H1 (cell line): Measurements from ENCODE around the gene TADA1. TPM values are rescaled to one million over a fixed set of nuclear protein-coding genes. Genes with fewer than 3 reads are reported as not detected.

Source experiments
- CTCF ChIA-PET: fragments of 300-600 bp; sonication (Branson Sonifier 250); formaldehyde crosslinking; loops from one replicate; lab custom pipeline; 2021; ENCODE audit not compliant: partially characterized antibody; lab: Charles Lee
- POLR2A ChIA-PET: fragments of 300-600 bp; sonication (Branson Sonifier 250); formaldehyde crosslinking; loops from one replicate; lab custom pipeline; 2021; ENCODE audit warnings: inconsistent platforms; ENCODE audit not compliant: partially characterized antibody; lab: Charles Lee
- DNase-seq, 2 experiments: peaks; one replicate each; pipeline versions ENCODE4 v3.0.0 to v3.0.0-alpha.2; 2010 to 2022; ENCODE audit warnings: low spot score in 2 of 2, low read depth in 1 of 2, mixed read lengths in 1 of 2
- FAIRE-seq: peaks from 2 replicates; lab custom pipeline; 2011; peaks lifted over from hg19 to GRCh38; lab: Jason Lieb, UNC
- H2AFZ ChIP-seq: 2 replicates; pipeline ENCODE4 v1.8.1; 2012; ENCODE audit warnings: low read length, inconsistent platforms
- H2AK5ac ChIP-seq: 2 replicates; pipeline ENCODE4 v1.6.1; 2013; ENCODE audit warnings: low read depth, low read length
- H2BK120ac ChIP-seq: replicated peaks from 2 replicates; pipeline ENCODE3; 2013; ENCODE audit warnings: low read depth, low read length, inconsistent platforms
- H2BK12ac ChIP-seq: 2 replicates; pipeline ENCODE4 v1.6.1; 2013; ENCODE audit warnings: low read depth, low read length
- H2BK15ac ChIP-seq: 2 replicates; pipeline ENCODE4 v1.6.1; 2013; ENCODE audit warnings: low read length
- H2BK20ac ChIP-seq: 2 replicates; pipeline ENCODE4 v1.6.1; 2013; ENCODE audit warnings: low read length
- H2BK5ac ChIP-seq: 2 replicates; pipeline ENCODE4 v1.6.1; 2013; ENCODE audit warnings: low read depth, low read length
- H3K14ac ChIP-seq: 2 replicates; pipeline ENCODE4 v1.6.1; 2013; ENCODE audit warnings: inconsistent platforms; ENCODE audit not compliant: insufficient read length
- H3K18ac ChIP-seq: 2 replicates; pipeline ENCODE4 v1.6.1; 2013; ENCODE audit warnings: low read length; ENCODE audit errors: extremely low read depth
- H3K23ac ChIP-seq: 2 replicates; pipeline ENCODE4 v1.6.1; 2013; ENCODE audit warnings: inconsistent platforms; ENCODE audit not compliant: insufficient read length
- H3K23me2 ChIP-seq: 2 replicates; pipeline ENCODE4 v1.6.1; 2013; ENCODE audit warnings: low read depth, low read length
- H3K27ac ChIP-seq: 2 replicates; pipeline ENCODE4 v1.6.1; 2011; ENCODE audit warnings: low read depth, low read length, inconsistent platforms
- H3K27me3 ChIP-seq, 4 experiments: replicated peaks in 1 of 4; 1 replicate in 1 of 4; 2 replicates in 3 of 4; pipeline versions ENCODE4 v1.6.1 to v1.8.1; 2011 to 2013; ENCODE audit warnings: low read length in 3 of 4, mild to moderate bottlenecking in 3 of 4, inconsistent platforms in 2 of 4, mixed read lengths in 2 of 4, moderate library complexity in 1 of 4; ENCODE audit not compliant: control insufficient read depth in 3 of 4, insufficient read depth in 3 of 4; ENCODE audit errors: extremely low read depth in 1 of 4
- H3K36me3 ChIP-seq, 4 experiments: 2 replicates each; pipeline versions ENCODE4 v1.6.1 to v1.8.1; 2011 to 2013; ENCODE audit warnings: mild to moderate bottlenecking in 4 of 4, low read length in 3 of 4, moderate library complexity in 2 of 4, control low read depth in 1 of 4, inconsistent platforms in 1 of 4; ENCODE audit not compliant: insufficient read depth in 4 of 4, control insufficient read depth in 2 of 4
- H3K4ac ChIP-seq: replicated peaks from 2 replicates; pipeline ENCODE3; 2013; ENCODE audit warnings: low read length, low read depth, mixed read lengths, inconsistent platforms; ENCODE audit not compliant: insufficient read length
- H3K4me1 ChIP-seq, 4 experiments: replicated peaks in 1 of 4; 1 replicate in 1 of 4; 2 replicates in 3 of 4; pipeline versions ENCODE4 v1.6.1 to v1.8.1; 2011 to 2013; ENCODE audit warnings: low read length in 3 of 4, inconsistent platforms in 2 of 4, mixed read lengths in 1 of 4; ENCODE audit not compliant: insufficient read depth in 4 of 4, control insufficient read depth in 3 of 4
- H3K4me2 ChIP-seq, 2 experiments: 2 replicates each; pipeline versions ENCODE4 v1.6.1 to v1.8.1; 2011 to 2013; ENCODE audit warnings: low read depth in 2 of 2, low read length in 2 of 2, control low read depth in 1 of 2, inconsistent platforms in 1 of 2, mild to moderate bottlenecking in 1 of 2; ENCODE audit not compliant: insufficient read depth in 1 of 2
- H3K4me3 ChIP-seq, 4 experiments: fragments of 200-600, 300-600 bp in 1 of 4; sonication (generic), shearing (Covaris generic), sonication (Bioruptor Twin) in 1 of 4; 2 replicates each; pipeline versions ENCODE4 v1.5.1 to v1.8.1; 2011 to 2016; ENCODE audit warnings: low read length in 4 of 4, low read depth in 3 of 4, control low read depth in 2 of 4, inconsistent platforms in 2 of 4, mild to moderate bottlenecking in 2 of 4, mixed read lengths in 1 of 4, moderate library complexity in 1 of 4; ENCODE audit not compliant: insufficient read depth in 2 of 4; ENCODE audit errors: extremely low read depth in 1 of 4
- H3K56ac ChIP-seq: replicated peaks from 2 replicates; pipeline ENCODE3; 2013; ENCODE audit warnings: low read depth, mild to moderate bottlenecking, mixed read lengths, low read length, inconsistent platforms; ENCODE audit not compliant: insufficient read length
- H3K79me1 ChIP-seq: 2 replicates; pipeline ENCODE4 v1.6.1; 2013; ENCODE audit warnings: low read depth, low read length, control low read depth
- H3K79me2 ChIP-seq, 2 experiments: 2 replicates each; pipeline versions ENCODE4 v1.6.1 to v1.8.1; 2012 to 2013; ENCODE audit warnings: low read length in 2 of 2, mild to moderate bottlenecking in 2 of 2, inconsistent platforms in 1 of 2; ENCODE audit not compliant: insufficient read depth in 2 of 2, control insufficient read depth in 1 of 2
- H3K9ac ChIP-seq, 4 experiments: replicated peaks in 1 of 4; 1 replicate in 1 of 4; 2 replicates in 3 of 4; pipeline versions ENCODE4 v1.6.1 to v1.8.1; 2011 to 2013; ENCODE audit warnings: low read depth in 3 of 4, low read length in 3 of 4, control low read depth in 2 of 4, mild to moderate bottlenecking in 2 of 4, moderate library complexity in 2 of 4, inconsistent platforms in 1 of 4; ENCODE audit errors: extremely low read depth in 1 of 4
- H3K9me3 ChIP-seq, 2 experiments: 2 replicates each; pipeline versions ENCODE4 v1.6.1 to v1.8.1; 2012 to 2013; ENCODE audit warnings: mild to moderate bottlenecking in 2 of 2, moderate library complexity in 2 of 2, control low read depth in 1 of 2, inconsistent platforms in 1 of 2, low read depth in 1 of 2, low read length in 1 of 2, mixed read lengths in 1 of 2; ENCODE audit not compliant: insufficient read depth in 2 of 2
- H4K20me1 ChIP-seq, 2 experiments: replicated peaks in 1 of 2; 2 replicates each; pipeline versions ENCODE3 to v1.8.1; 2011 to 2013; ENCODE audit warnings: inconsistent platforms in 2 of 2, low read length in 2 of 2, mild to moderate bottlenecking in 1 of 2; ENCODE audit not compliant: insufficient read depth in 2 of 2, control insufficient read depth in 1 of 2
- H4K5ac ChIP-seq: 2 replicates; pipeline ENCODE4 v1.6.1; 2013; ENCODE audit warnings: low read length, low read depth, mixed read lengths, inconsistent platforms; ENCODE audit not compliant: insufficient read length
- H4K8ac ChIP-seq: 2 replicates; pipeline ENCODE4 v1.8.0; 2013; ENCODE audit warnings: mild to moderate bottlenecking, moderate library complexity, low read length, inconsistent platforms; ENCODE audit not compliant: insufficient read depth; ENCODE audit errors: extremely low read depth
- H4K91ac ChIP-seq: replicated peaks from 2 replicates; pipeline ENCODE3; 2013; ENCODE audit warnings: low read length, mixed read lengths, inconsistent platforms; ENCODE audit not compliant: insufficient read length
- ATF2 ChIP-seq: IDR thresholded peaks from 2 replicates; pipeline ENCODE4 v1.6.1; 2012; ENCODE audit warnings: low read length, inconsistent platforms
- CTCF ChIP-seq, 3 experiments: IDR thresholded peaks; 1 replicate in 2 of 3; 2 replicates in 1 of 3; pipeline versions ENCODE4 v1.5.1 to v1.6.1; 2011; ENCODE audit warnings: low read length in 3 of 3, mild to moderate bottlenecking in 3 of 3, inconsistent platforms in 2 of 3, low read depth in 1 of 3, moderate library complexity in 1 of 3; ENCODE audit not compliant: insufficient read depth in 1 of 3; ENCODE audit errors: control extremely low read depth in 1 of 3
- KDM5A ChIP-seq: fragments of 200-600 bp; IDR thresholded peaks from 2 replicates; pipeline ENCODE4 v1.7.1; 2012; ENCODE audit warnings: mild to moderate bottlenecking, low read length, inconsistent platforms, mixed read lengths
- POLR2AphosphoS5 ChIP-seq: IDR thresholded peaks from 2 replicates; pipeline ENCODE4 v1.6.1; 2011; ENCODE audit warnings: low read depth, low read length
- RNF2 ChIP-seq: fragments of 200-900, 300-1000 bp; sonication (generic); IDR thresholded peaks from 2 replicates; pipeline ENCODE4 v1.7.1; 2016; ENCODE audit warnings: borderline replicate concordance, low read depth, mild to moderate bottlenecking, antibody characterized with exemption, low read length; ENCODE audit not compliant: poor library complexity, severe bottlenecking; ENCODE audit errors: missing control alignments
- TAF7 ChIP-seq: optimal IDR thresholded peaks from 2 replicates; pipeline ENCODE3; 2011; ENCODE audit warnings: low read depth, mild to moderate bottlenecking, inconsistent platforms, low read length, moderate library complexity, borderline replicate concordance
- WGBS, 2 experiments: shearing (Covaris generic) in 1 of 2; methylation state at CpG; one replicate each; pipeline versions ENCODE4 v1.1.6 to v1.1.7; 2013 to 2015; ENCODE audit warnings: low lambda C conversion rate in 2 of 2, mixed read lengths in 2 of 2, inconsistent platforms in 1 of 2, low coverage in 1 of 2, missing lambda C conversion rate in 1 of 2; ENCODE audit not compliant: insufficient replicate concordance in 2 of 2, insufficient coverage in 1 of 2, insufficient read length in 1 of 2; ENCODE audit errors: extremely low coverage in 1 of 2, missing lambda C conversion rate in 1 of 2; 5-methylcytosine and 5-hydroxymethylcytosine counted together
- polyA plus RNA-seq, 7 experiments: library from polyadenylated mRNA; depleted of rRNA in 3 of 7; stranded (reverse) in 5 of 7; unstranded in 2 of 7; fragments of >200 nt in 5 of 7; fragments of 200-250 nt in 2 of 7; gene quantifications; 1 replicate in 5 of 7; 2 replicates in 1 of 7; 4 replicates in 1 of 7; pipeline versions ENCODE4 v1.2.1 to v1.2.3, GENCODE V29; 2011 to 2013; ENCODE audit warnings: missing spikeins in 2 of 7, mixed read lengths in 2 of 7
- total RNA-seq: library from RNA; stranded (reverse); fragmentation: NEBNext Ultra II Directional; extraction: Animal tissue kit (Norgen Biotek cat#: 25700); gene quantifications from 2 replicates; pipeline ENCODE4 v1.2.1, GENCODE V29; 2021

Gene TADA1
- total and polyA plus RNA-seq, 2 of the 8 experiments (the other 6 are each of a cell fraction or from before 2014, with no cell fraction given): 21.1 to 23.6 TPM

GRCh38 chr1:166839600-166840308 lies 36.3 kb downstream of the TADA1 start:
- H4K5ac ChIP-seq: peak overlapping the region; percentile 44
- H2BK12ac ChIP-seq: no peak overlapping the region
- H3K27ac ChIP-seq: peak overlapping the region; percentile 88
- CTCF ChIA-PET: interaction anchor here (0.8 to 1.5 kb wide), 4 partner anchors 17 to 221 kb away, joined by 3 to 8 read pairs (median 3); no protein-coding TSS in a partner anchor
- POLR2A ChIA-PET: interaction anchor here (0.9 to 11.9 kb wide), 10 partner anchors 9 to 703 kb away, joined by 3 to 147 read pairs (median 4); partner anchors contain the start of genes POU2F1 and TADA1
- H4K20me1 ChIP-seq: peaks cover 1 to 6% of the 10 kb centered on the region in 2 experiments
- H2AK5ac ChIP-seq: no peak overlapping the region
- FAIRE-seq (no peak), DNase-seq (peak in 1 of 2 experiments; percentile 74)
- H2BK20ac ChIP-seq: no peak overlapping the region
- H3K4me3 ChIP-seq: peak overlapping the region; percentile 71 to 90 (median 78)
- peak overlapping the region; percentile 96 to 99 for H3K4me2 ChIP-seq
- peaks cover 0 to 44% of the 10 kb centered on the region in 2 experiments; a peak in 3 of 4 replicates for H3K79me2 ChIP-seq
- peak overlapping the region; percentile 68; the same call in 1 of the 2 replicates for H3K18ac ChIP-seq
- H2BK15ac ChIP-seq: no peak overlapping the region
- WGBS, 2 experiments: 3% methylated on average over 30 of the region's 82 CpGs; no CpG with 5 or more reads in 1 of the 2 experiments
- peaks cover 34 to 41% (median 40%) of the 10 kb centered on the region in 4 experiments for H3K36me3 ChIP-seq
- peak overlapping the region; percentile 12 for H3K4ac ChIP-seq
- H3K9me3 ChIP-seq: no peaks in the 10 kb centered on the region
- H3K14ac ChIP-seq: no peak overlapping the region
- H3K27me3 ChIP-seq: no peaks in the 10 kb centered on the region
- peak overlapping the region; percentile 81 to 94 (median 90) for H3K9ac ChIP-seq
- peak overlapping the region; percentile 94; the same call in 1 of the 2 replicates for H4K8ac ChIP-seq
- H2AFZ ChIP-seq: no peak overlapping the region
- peaks cover 0 to 14% (median 3%) of the 10 kb centered on the region in 4 experiments; a peak in 5 of 7 replicates for H3K4me1 ChIP-seq
- peak overlapping the region; percentile 1 for H4K91ac ChIP-seq
- no peak overlapping the region for H3K23ac ChIP-seq
- peak overlapping the region; percentile 42 for H3K56ac ChIP-seq
- H2BK120ac ChIP-seq: no peak overlapping the region
- H3K23me2 ChIP-seq: peaks cover 8% of the 10 kb centered on the region
- peak overlapping the region; percentile 32; the same call in 1 of the 2 replicates for H2BK5ac ChIP-seq
- H3K79me1 ChIP-seq: peaks cover 8% of the 10 kb centered on the region
- TF ChIP-seq RNF2 (no peak), TAF7 (peak; percentile 38), POLR2AphosphoS5 (no peak), KDM5A (no peak), CTCF (IDR thresholded peaks at IDR 0.05; ENCODE audit: control extremely low read depth in 1 of 3, insufficient read depth in 1 of 3, low read depth in 1 of 3, low read length in 3 of 3) (peak; percentile 17 to 33 (median 29); a peak in 3 of 4 replicates), ATF2 (no peak; the same call in 1 of the 2 replicates)
